K562 (cell line): ENCODE measurements around the gene ADCY5. TPM values are rescaled to one million over a fixed set of nuclear protein-coding genes. Genes with fewer than 3 reads are reported as not detected.

Source experiments
- ATF2 ChIP-seq: sonication (generic); formaldehyde crosslinking; IDR thresholded peaks from 2 replicates; pipeline ENCODE4 v1.8.1; 2022; ENCODE audit warnings: missing genetic modification reagents
- ATF4 ChIP-seq: fragments of 450-650 bp; formaldehyde crosslinking; IDR thresholded peaks from 2 replicates; pipeline ENCODE4 v1.4.0; 2022; ENCODE audit warnings: mild to moderate bottlenecking, moderate library complexity
- JUN ChIP-seq, 2 experiments: sonication (generic) in 1 of 2; formaldehyde crosslinking in 1 of 2; IDR thresholded peaks; 2 replicates each; pipeline versions ENCODE4 v1.6.1 to v1.8.0; 2012 to 2022; ENCODE audit warnings: borderline replicate concordance in 2 of 2, mild to moderate bottlenecking in 2 of 2, improper control_type of control experiment in 1 of 2, low read depth in 1 of 2, low read length in 1 of 2, missing genetic modification reagents in 1 of 2
- KAT8 ChIP-seq: fragments of 450-650 bp; IDR thresholded peaks from 2 replicates; pipeline ENCODE4 v1.6.1; 2016; ENCODE audit warnings: low read depth, mild to moderate bottlenecking
- NBN ChIP-seq: fragments of 450-650 bp; IDR thresholded peaks from 2 replicates; pipeline ENCODE4 v1.6.1; 2016; ENCODE audit warnings: low read depth, mild to moderate bottlenecking
- PHF21A ChIP-seq: fragments of 450-650 bp; IDR thresholded peaks from 2 replicates; pipeline ENCODE4 v1.6.1; 2017; ENCODE audit warnings: low read depth, borderline replicate concordance
- RHOXF2B ChIP-seq: fragments of 250-450 bp; sonication (Bioruptor Pico); conservative IDR thresholded peaks from 2 replicates; pipeline ENCODE4 v1.5.1; 2021
- TRIM28 ChIP-seq: fragments of 450-650 bp; IDR thresholded peaks from 2 replicates; pipeline ENCODE4 v1.6.1; 2017
- polyA plus RNA-seq, 8 experiments: library from polyadenylated mRNA; depleted of rRNA in 4 of 8; stranded (reverse) in 5 of 8; unstranded in 3 of 8; fragments of >200 nt; fragmentation: Nextera tagmentation in 2 of 8; fragmentation: Illumina TruSeq in 1 of 8; extraction: Ambion mirVana in 2 of 8; extraction: Trizol in 1 of 8; gene quantifications; 2 replicates each; pipeline versions ENCODE4 v1.2.1 to v1.2.3, GENCODE V29; 2011 to 2014; ENCODE audit warnings: inconsistent platforms in 1 of 8, missing spikeins in 1 of 8
- total RNA-seq, 7 experiments: library from RNA; depleted of rRNA in 6 of 7; stranded (reverse); fragments of >200 nt in 6 of 7; fragmentation: Illumina TruSeq in 2 of 7; extraction: Trizol in 2 of 7; gene quantifications; 2 replicates each; pipeline versions ENCODE4 v1.2.1 to v1.2.3, GENCODE V29; 2011 to 2021; ENCODE audit warnings: low replicate concordance in 1 of 7
- TF ChIP-seq, protein P1 (sequence below): fragments of 250-450 bp; sonication (Bioruptor Pico); IDR thresholded peaks from 2 replicates; pipeline ENCODE4 v1.4.0; 2020; ENCODE audit warnings: borderline replicate concordance

The ADCY5 gene
- total and polyA plus RNA-seq, 9 of the 15 experiments (the other 6 are each of a cell fraction or from before 2014, with no cell fraction given): under 0.01 TPM; not detected in 8

DNA sequence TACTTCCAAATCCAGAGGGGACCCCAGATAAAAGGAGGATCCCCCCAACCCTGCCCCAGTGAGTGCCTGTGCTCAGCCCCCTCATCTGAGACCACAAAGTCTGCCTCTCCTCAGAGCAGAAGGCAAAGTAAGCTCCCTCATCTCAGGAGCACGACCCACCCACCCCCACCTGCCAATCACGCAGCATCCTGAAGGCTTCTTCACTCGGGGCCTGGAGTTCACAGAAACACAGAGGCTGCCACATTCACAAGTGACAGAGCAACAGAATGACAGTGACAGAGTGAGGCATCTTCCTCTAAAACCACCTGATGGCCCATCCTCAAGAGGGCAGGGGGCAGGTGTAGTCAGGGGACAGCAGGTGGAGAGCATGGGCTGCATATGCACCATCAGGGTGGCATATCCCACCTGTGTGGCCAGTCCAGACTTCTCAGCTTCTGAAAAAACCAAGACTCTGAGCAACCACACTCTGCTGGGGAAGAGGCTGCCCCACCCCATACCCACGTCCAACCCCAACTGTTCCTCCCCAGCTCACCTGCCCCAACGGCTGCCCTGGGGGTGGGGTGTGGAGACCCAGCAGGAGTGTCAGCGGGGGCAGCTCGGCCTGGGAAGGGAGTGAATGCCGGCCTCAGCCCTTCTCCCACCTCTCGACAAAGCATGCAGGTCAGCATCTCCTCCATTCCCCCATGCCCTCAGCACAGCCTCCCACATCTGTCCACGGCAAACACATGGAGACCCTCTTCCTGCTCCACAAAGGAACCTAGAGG lies 19.3 kb downstream of the ADCY5 start (continued):
- TF ChIP-seq ATF4 (no peak), NBN (no peak), ATF2 (CRISPR knock-in tag) (no peak), KAT8 (no peak), RHOXF2B (CRISPR knock-in tag) (no peak), PHF21A (no peak), TRIM28 (no peak), JUN (IDR thresholded peaks at IDR 0.05; ENCODE audit: borderline replicate concordance, low read depth, low read length) (no peak), JUN (CRISPR knock-in tag; IDR thresholded peaks at IDR 0.05; ENCODE audit: borderline replicate concordance) (no peak)
- TF ChIP-seq, protein P1, sequence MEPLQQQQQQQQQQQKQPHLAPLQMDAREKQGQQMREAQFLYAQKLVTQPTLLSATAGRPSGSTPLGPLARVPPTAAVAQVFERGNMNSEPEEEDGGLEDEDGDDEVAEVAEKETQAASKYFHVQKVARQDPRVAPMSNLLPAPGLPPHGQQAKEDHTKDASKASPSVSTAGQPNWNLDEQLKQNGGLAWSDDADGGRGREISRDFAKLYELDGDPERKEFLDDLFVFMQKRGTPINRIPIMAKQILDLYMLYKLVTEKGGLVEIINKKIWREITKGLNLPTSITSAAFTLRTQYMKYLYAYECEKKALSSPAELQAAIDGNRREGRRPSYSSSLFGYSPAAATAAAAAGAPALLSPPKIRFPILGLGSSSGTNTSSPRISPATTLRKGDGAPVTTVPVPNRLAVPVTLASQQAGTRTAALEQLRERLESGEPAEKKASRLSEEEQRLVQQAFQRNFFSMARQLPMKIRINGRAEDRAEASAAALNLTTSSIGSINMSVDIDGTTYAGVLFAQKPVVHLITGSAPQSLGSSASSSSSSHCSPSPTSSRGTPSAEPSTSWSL (CRISPR knock-in tag): no peak
